HepG2 (cell line): Measurements from ENCODE around the gene CAB39. TPM values are rescaled to one million over a fixed set of nuclear protein-coding genes. Genes with fewer than 3 reads are reported as not detected.
A peak's percentile ranks its signal among the peaks of the same experiment; 100 is the strongest.

ENCODE experiments used
- ARNT2 ChIP-seq: sonication (generic); formaldehyde crosslinking; IDR thresholded peaks from 2 replicates; pipeline ENCODE4 v1.8.0; 2022; ENCODE audit warnings: mild to moderate bottlenecking, low read depth, missing genetic modification reagents, moderate library complexity
- DPF2 ChIP-seq: sonication (generic); formaldehyde crosslinking; IDR thresholded peaks from 2 replicates; pipeline ENCODE4 v1.4.0; 2020; ENCODE audit warnings: mild to moderate bottlenecking, low read depth, missing genetic modification reagents, borderline replicate concordance
- EP300 ChIP-seq, 3 experiments: sonication (generic) in 1 of 3; formaldehyde crosslinking in 1 of 3; IDR thresholded peaks; 2 replicates each; pipeline versions ENCODE4 v1.5.1 to v1.6.1; 2011 to 2020; ENCODE audit warnings: low read depth in 2 of 3, low read length in 2 of 3, borderline replicate concordance in 1 of 3, improper control_type of control experiment in 1 of 3, mild to moderate bottlenecking in 1 of 3, missing genetic modification reagents in 1 of 3, moderate library complexity in 1 of 3
- EZH2 ChIP-seq: conservative IDR thresholded peaks from 2 replicates; pipeline ENCODE4 v1.6.1; 2012; ENCODE audit warnings: mild to moderate bottlenecking, low read depth, low read length, moderate library complexity
- FLYWCH1 ChIP-seq: sonication (generic); formaldehyde crosslinking; IDR thresholded peaks from 2 replicates; pipeline ENCODE4 v1.8.1; 2023; ENCODE audit warnings: mild to moderate bottlenecking, missing genetic modification reagents
- JUND ChIP-seq: sonication (generic); formaldehyde crosslinking; IDR thresholded peaks from 2 replicates; pipeline ENCODE4 v1.8.0; 2022; ENCODE audit warnings: mild to moderate bottlenecking, missing genetic modification reagents
- MAFK ChIP-seq, 2 experiments: IDR thresholded peaks in 1 of 2; conservative IDR thresholded peaks in 1 of 2; 2 replicates each; pipeline ENCODE4 v1.6.1; 2011; ENCODE audit warnings: improper control_type of control experiment in 2 of 2, low read length in 2 of 2
- MED1 ChIP-seq: sonication (generic); formaldehyde crosslinking; IDR thresholded peaks from 2 replicates; pipeline ENCODE4 v1.4.0; 2020; ENCODE audit warnings: missing genetic modification reagents
- SRF ChIP-seq: IDR thresholded peaks from 2 replicates; pipeline ENCODE4 v1.6.1; 2011; ENCODE audit warnings: mild to moderate bottlenecking, low read depth, low read length, moderate library complexity
- TCF7L2 ChIP-seq: IDR thresholded peaks from 2 replicates; pipeline ENCODE4 v1.6.1; 2011; ENCODE audit warnings: mild to moderate bottlenecking, low read depth, low read length, moderate library complexity
- ZC3H4 ChIP-seq: sonication (generic); formaldehyde crosslinking; IDR thresholded peaks from 2 replicates; pipeline ENCODE4 v1.4.0; 2020; ENCODE audit warnings: missing genetic modification reagents, borderline replicate concordance
- ZNF136 ChIP-seq: sonication (generic); formaldehyde crosslinking; IDR thresholded peaks from 2 replicates; pipeline ENCODE4 v1.8.1; 2022; ENCODE audit warnings: low read depth, mild to moderate bottlenecking, moderate library complexity, missing genetic modification reagents
- ZNF331 ChIP-seq: sonication (generic); formaldehyde crosslinking; IDR thresholded peaks from 2 replicates; pipeline ENCODE4 v1.4.0; 2020; ENCODE audit warnings: missing genetic modification reagents
- ZNF790 ChIP-seq: sonication (generic); formaldehyde crosslinking; IDR thresholded peaks from 2 replicates; pipeline ENCODE4 v1.8.0; 2022; ENCODE audit warnings: missing genetic modification reagents, mild to moderate bottlenecking, borderline replicate concordance
- polyA plus RNA-seq, 8 experiments: library from polyadenylated mRNA; depleted of rRNA in 3 of 8; stranded (reverse) in 7 of 8; unstranded in 1 of 8; fragments of >200 nt; fragmentation: Illumina TruSeq in 4 of 8; extraction: Trizol in 4 of 8; gene quantifications; 2 replicates each; pipeline versions ENCODE4 v1.2.1 to v1.2.3, GENCODE V29; 2011 to 2016; ENCODE audit warnings: low read depth in 4 of 8, missing spikeins in 1 of 8, mixed read lengths in 1 of 8; ENCODE audit not compliant: insufficient read depth in 1 of 8
- total RNA-seq, 5 experiments: library from RNA; depleted of rRNA; stranded (reverse); fragments of >200 nt; fragmentation: Illumina TruSeq; extraction: Trizol; gene quantifications; 2 replicates each; pipeline ENCODE4 v1.2.3, GENCODE V29; 2016; ENCODE audit warnings: low read depth in 1 of 5
- TF ChIP-seq, protein P1 (sequence below): IDR thresholded peaks from 2 replicates; pipeline ENCODE4 v1.6.1; 2016; ENCODE audit warnings: low read depth, missing genetic modification reagents, missing compliant biosample characterization
- TF ChIP-seq, protein P2 (sequence below): sonication (generic); formaldehyde crosslinking; IDR thresholded peaks from 2 replicates; pipeline ENCODE4 v1.4.0; 2020; ENCODE audit warnings: missing genetic modification reagents
- TF ChIP-seq, protein P3 (sequence below): sonication (generic); formaldehyde crosslinking; IDR thresholded peaks from 2 replicates; pipeline ENCODE4 v1.9.0; 2022; ENCODE audit warnings: low read depth, missing genetic modification reagents

CAB39 gene
- total and polyA plus RNA-seq, 2 of the 13 experiments (the other 11 are each of a cell fraction or from before 2014, with no cell fraction given) = 19.3 to 45.3 TPM

DNA sequence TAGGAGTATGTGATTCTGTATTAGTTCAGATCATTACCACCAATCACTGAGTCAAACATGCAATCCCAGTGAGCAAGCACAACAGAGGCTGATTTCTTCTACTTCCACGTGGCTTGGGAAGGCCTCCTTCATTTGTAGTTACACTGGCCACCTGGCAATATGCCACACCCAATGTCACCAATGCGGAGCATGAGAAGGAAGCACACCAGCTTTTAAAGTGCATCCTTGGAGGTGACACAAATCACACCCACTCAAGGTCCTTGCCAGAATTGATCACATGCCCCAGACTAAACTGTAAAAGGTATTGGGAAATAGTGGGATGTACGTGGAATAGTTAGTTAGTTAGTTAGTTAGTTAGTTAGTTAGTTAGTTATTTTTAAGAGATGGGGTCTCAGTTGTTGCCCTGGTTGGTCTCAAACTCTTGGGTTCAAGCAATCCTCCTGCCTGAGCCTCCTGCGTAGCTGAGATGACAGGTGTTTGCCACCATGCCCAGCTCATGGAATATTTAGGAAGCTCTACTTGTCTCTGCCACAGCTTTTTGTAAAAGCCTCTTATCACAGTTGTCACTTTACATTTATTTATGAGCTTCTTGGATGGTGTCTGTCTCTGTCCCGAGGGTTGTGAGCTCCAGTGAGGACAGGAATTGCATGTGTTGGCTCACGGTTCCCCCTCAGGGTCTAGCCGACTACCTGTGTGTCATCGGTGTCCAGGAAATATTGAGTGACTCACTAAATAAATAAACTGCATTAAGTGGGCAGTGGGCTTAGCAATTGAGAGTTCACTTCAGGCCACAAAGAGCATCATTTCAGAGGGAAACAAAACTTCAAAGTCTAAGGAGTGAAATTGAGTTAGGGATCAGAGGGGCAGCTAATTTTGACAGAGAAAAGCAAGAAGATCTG, 28.1 kb upstream of the CAB39 start (continued):
- TF ChIP-seq, protein P1, sequence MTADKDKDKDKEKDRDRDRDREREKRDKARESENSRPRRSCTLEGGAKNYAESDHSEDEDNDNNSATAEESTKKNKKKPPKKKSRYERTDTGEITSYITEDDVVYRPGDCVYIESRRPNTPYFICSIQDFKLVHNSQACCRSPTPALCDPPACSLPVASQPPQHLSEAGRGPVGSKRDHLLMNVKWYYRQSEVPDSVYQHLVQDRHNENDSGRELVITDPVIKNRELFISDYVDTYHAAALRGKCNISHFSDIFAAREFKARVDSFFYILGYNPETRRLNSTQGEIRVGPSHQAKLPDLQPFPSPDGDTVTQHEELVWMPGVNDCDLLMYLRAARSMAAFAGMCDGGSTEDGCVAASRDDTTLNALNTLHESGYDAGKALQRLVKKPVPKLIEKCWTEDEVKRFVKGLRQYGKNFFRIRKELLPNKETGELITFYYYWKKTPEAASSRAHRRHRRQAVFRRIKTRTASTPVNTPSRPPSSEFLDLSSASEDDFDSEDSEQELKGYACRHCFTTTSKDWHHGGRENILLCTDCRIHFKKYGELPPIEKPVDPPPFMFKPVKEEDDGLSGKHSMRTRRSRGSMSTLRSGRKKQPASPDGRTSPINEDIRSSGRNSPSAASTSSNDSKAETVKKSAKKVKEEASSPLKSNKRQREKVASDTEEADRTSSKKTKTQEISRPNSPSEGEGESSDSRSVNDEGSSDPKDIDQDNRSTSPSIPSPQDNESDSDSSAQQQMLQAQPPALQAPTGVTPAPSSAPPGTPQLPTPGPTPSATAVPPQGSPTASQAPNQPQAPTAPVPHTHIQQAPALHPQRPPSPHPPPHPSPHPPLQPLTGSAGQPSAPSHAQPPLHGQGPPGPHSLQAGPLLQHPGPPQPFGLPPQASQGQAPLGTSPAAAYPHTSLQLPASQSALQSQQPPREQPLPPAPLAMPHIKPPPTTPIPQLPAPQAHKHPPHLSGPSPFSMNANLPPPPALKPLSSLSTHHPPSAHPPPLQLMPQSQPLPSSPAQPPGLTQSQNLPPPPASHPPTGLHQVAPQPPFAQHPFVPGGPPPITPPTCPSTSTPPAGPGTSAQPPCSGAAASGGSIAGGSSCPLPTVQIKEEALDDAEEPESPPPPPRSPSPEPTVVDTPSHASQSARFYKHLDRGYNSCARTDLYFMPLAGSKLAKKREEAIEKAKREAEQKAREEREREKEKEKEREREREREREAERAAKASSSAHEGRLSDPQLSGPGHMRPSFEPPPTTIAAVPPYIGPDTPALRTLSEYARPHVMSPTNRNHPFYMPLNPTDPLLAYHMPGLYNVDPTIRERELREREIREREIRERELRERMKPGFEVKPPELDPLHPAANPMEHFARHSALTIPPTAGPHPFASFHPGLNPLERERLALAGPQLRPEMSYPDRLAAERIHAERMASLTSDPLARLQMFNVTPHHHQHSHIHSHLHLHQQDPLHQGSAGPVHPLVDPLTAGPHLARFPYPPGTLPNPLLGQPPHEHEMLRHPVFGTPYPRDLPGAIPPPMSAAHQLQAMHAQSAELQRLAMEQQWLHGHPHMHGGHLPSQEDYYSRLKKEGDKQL (CRISPR knock-in tag) = no peak
- TF ChIP-seq MED1 (CRISPR knock-in tag) = no peak
- no peak for TF ChIP-seq MAFK (conservative IDR thresholded peaks at IDR 0.05 in 1 of 2, IDR thresholded peaks at IDR 0.05 in 1 of 2; ENCODE audit: low read length in 2 of 2)
- TF ChIP-seq ZNF790 (CRISPR knock-in tag) = no peak
- TF ChIP-seq TCF7L2 = no peak
- TF ChIP-seq EZH2 = no peak
- no peak for TF ChIP-seq ZC3H4
- no peak for TF ChIP-seq ZNF136 (CRISPR knock-in tag)
- TF ChIP-seq, protein P2, sequence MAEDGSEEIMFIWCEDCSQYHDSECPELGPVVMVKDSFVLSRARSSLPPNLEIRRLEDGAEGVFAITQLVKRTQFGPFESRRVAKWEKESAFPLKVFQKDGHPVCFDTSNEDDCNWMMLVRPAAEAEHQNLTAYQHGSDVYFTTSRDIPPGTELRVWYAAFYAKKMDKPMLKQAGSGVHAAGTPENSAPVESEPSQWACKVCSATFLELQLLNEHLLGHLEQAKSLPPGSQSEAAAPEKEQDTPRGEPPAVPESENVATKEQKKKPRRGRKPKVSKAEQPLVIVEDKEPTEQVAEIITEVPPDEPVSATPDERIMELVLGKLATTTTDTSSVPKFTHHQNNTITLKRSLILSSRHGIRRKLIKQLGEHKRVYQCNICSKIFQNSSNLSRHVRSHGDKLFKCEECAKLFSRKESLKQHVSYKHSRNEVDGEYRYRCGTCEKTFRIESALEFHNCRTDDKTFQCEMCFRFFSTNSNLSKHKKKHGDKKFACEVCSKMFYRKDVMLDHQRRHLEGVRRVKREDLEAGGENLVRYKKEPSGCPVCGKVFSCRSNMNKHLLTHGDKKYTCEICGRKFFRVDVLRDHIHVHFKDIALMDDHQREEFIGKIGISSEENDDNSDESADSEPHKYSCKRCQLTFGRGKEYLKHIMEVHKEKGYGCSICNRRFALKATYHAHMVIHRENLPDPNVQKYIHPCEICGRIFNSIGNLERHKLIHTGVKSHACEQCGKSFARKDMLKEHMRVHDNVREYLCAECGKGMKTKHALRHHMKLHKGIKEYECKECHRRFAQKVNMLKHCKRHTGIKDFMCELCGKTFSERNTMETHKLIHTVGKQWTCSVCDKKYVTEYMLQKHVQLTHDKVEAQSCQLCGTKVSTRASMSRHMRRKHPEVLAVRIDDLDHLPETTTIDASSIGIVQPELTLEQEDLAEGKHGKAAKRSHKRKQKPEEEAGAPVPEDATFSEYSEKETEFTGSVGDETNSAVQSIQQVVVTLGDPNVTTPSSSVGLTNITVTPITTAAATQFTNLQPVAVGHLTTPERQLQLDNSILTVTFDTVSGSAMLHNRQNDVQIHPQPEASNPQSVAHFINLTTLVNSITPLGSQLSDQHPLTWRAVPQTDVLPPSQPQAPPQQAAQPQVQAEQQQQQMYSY (CRISPR knock-in tag) = no peak
- TF ChIP-seq ZNF331 (CRISPR knock-in tag) = no peak
- peak in 1 of 2 experiments; percentile 48; a peak in 1 of 4 replicates for TF ChIP-seq EP300 (IDR thresholded peaks at IDR 0.05; ENCODE audit: low read depth in 2 of 2, low read length in 2 of 2)
- TF ChIP-seq EP300 (CRISPR knock-in tag; IDR thresholded peaks at IDR 0.05; ENCODE audit: borderline replicate concordance) = no peak
- TF ChIP-seq ARNT2 = no peak
- TF ChIP-seq JUND (CRISPR knock-in tag) = peak; percentile 75
- no peak for TF ChIP-seq SRF
- TF ChIP-seq DPF2 (CRISPR knock-in tag) = no peak
- TF ChIP-seq FLYWCH1 = no peak
- TF ChIP-seq, protein P3, sequence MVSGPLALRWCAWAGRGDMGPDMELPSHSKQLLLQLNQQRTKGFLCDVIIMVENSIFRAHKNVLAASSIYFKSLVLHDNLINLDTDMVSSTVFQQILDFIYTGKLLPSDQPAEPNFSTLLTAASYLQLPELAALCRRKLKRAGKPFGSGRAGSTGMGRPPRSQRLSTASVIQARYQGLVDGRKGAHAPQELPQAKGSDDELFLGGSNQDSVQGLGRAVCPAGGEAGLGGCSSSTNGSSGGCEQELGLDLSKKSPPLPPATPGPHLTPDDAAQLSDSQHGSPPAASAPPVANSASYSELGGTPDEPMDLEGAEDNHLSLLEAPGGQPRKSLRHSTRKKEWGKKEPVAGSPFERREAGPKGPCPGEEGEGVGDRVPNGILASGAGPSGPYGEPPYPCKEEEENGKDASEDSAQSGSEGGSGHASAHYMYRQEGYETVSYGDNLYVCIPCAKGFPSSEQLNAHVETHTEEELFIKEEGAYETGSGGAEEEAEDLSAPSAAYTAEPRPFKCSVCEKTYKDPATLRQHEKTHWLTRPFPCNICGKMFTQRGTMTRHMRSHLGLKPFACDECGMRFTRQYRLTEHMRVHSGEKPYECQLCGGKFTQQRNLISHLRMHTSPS (CRISPR knock-in tag) = no peak
